K562 (cell line): Measurements from ENCODE around the gene C15orf62. TPM values are rescaled to one million over a fixed set of nuclear protein-coding genes. Genes with fewer than 3 reads are reported as not detected.

Experiments
- BRD9 ChIP-seq: fragments of 450-650 bp; IDR thresholded peaks from 2 replicates; pipeline ENCODE4 v1.6.1; 2018; ENCODE audit warnings: low read depth; ENCODE audit not compliant: partially characterized antibody
- CAMTA2 ChIP-seq: fragments of 250-450 bp; sonication (Bioruptor Pico); conservative IDR thresholded peaks from 2 replicates; pipeline ENCODE4 v1.5.1; 2022
- CCNT2 ChIP-seq: IDR thresholded peaks from 2 replicates; pipeline ENCODE4 v1.6.1; 2011; ENCODE audit warnings: borderline replicate concordance, low read depth, mild to moderate bottlenecking, moderate library complexity, mixed read lengths, low read length; ENCODE audit not compliant: insufficient read length; ENCODE audit errors: extremely low read depth
- ESRRA ChIP-seq: fragments of 450-650 bp; IDR thresholded peaks from 2 replicates; pipeline ENCODE4 v1.6.1; 2014; ENCODE audit warnings: low read depth, mild to moderate bottlenecking, moderate library complexity, borderline replicate concordance
- FOXM1 ChIP-seq, 2 experiments: fragments of 450-650 bp in 1 of 2; sonication (generic) in 1 of 2; formaldehyde crosslinking in 1 of 2; IDR thresholded peaks; 2 replicates each; pipeline versions ENCODE4 v1.6.1 to v1.9.0; 2017 to 2022; ENCODE audit warnings: low read depth in 2 of 2, mild to moderate bottlenecking in 2 of 2, missing genetic modification reagents in 1 of 2, moderate library complexity in 1 of 2
- MTA1 ChIP-seq: fragments of 450-650 bp; IDR thresholded peaks from 2 replicates; pipeline ENCODE4 v1.6.1; 2017; ENCODE audit warnings: borderline replicate concordance
- NFYB ChIP-seq: IDR thresholded peaks from 2 replicates; pipeline ENCODE4 v1.6.1; 2011; ENCODE audit warnings: mild to moderate bottlenecking, moderate library complexity; ENCODE audit not compliant: insufficient read length; ENCODE audit errors: extremely low read depth
- PHF20 ChIP-seq: fragments of 450-650 bp; IDR thresholded peaks from 2 replicates; pipeline ENCODE4 v1.6.1; 2018; ENCODE audit not compliant: partially characterized antibody
- RFX7 ChIP-seq: fragments of 250-450 bp; sonication (Bioruptor Pico); IDR thresholded peaks from 2 replicates; pipeline ENCODE4 v1.5.1; 2021; ENCODE audit warnings: mild to moderate bottlenecking
- SAP30 ChIP-seq: fragments of 200-600 bp; sonication (generic); IDR thresholded peaks from 2 replicates; pipeline ENCODE4 v1.6.1; 2012; ENCODE audit warnings: borderline replicate concordance, low read depth, mild to moderate bottlenecking, moderate library complexity, low read length, control low read depth, inconsistent platforms; ENCODE audit not compliant: insufficient read depth, poor library complexity, severe bottlenecking
- TCF15 ChIP-seq: fragments of 250-450 bp; sonication (Bioruptor Pico); IDR thresholded peaks from 2 replicates; pipeline ENCODE4 v1.8.0; 2022; ENCODE audit warnings: moderate library complexity, mild to moderate bottlenecking, inconsistent platforms
- ZBTB5 ChIP-seq: fragments of 450-650 bp; IDR thresholded peaks from 2 replicates; pipeline ENCODE4 v1.6.1; 2017; ENCODE audit warnings: antibody characterized with exemption
- ZNF408 ChIP-seq: fragments of 250-450 bp; sonication (Bioruptor Pico); IDR thresholded peaks from 2 replicates; pipeline ENCODE4 v1.4.0; 2020; ENCODE audit warnings: low read depth, mild to moderate bottlenecking, moderate library complexity
- polyA plus RNA-seq, 8 experiments: library from polyadenylated mRNA; depleted of rRNA in 4 of 8; stranded (reverse) in 5 of 8; unstranded in 3 of 8; fragments of >200 nt; fragmentation: Nextera tagmentation in 2 of 8; fragmentation: Illumina TruSeq in 1 of 8; extraction: Ambion mirVana in 2 of 8; extraction: Trizol in 1 of 8; gene quantifications; 2 replicates each; pipeline versions ENCODE4 v1.2.1 to v1.2.3, GENCODE V29; 2011 to 2014; ENCODE audit warnings: inconsistent platforms in 1 of 8, missing spikeins in 1 of 8
- total RNA-seq, 7 experiments: library from RNA; depleted of rRNA in 6 of 7; stranded (reverse); fragments of >200 nt in 6 of 7; fragmentation: Illumina TruSeq in 2 of 7; extraction: Trizol in 2 of 7; gene quantifications; 2 replicates each; pipeline versions ENCODE4 v1.2.1 to v1.2.3, GENCODE V29; 2011 to 2021; ENCODE audit warnings: low replicate concordance in 1 of 7
- TF ChIP-seq, protein P1 (sequence below): fragments of 250-450 bp; sonication (Bioruptor Pico); IDR thresholded peaks from 2 replicates; pipeline ENCODE4 v1.9.0; 2021; ENCODE audit warnings: mild to moderate bottlenecking
- TF ChIP-seq, protein P2 (sequence below): sonication (generic); formaldehyde crosslinking; IDR thresholded peaks from 2 replicates; pipeline ENCODE4 v1.8.0; 2022; ENCODE audit warnings: mild to moderate bottlenecking, missing genetic modification reagents
- TF ChIP-seq, protein P3 (sequence below), 2 experiments: IDR thresholded peaks; 2 replicates each; pipeline ENCODE4 v1.6.1; 2011; ENCODE audit warnings: borderline replicate concordance in 1 of 2, control low read depth in 1 of 2, low read depth in 1 of 2, low read length in 1 of 2, mild to moderate bottlenecking in 1 of 2, mixed read lengths in 1 of 2, moderate library complexity in 1 of 2; ENCODE audit not compliant: insufficient read depth in 1 of 2, insufficient read length in 1 of 2, poor library complexity in 1 of 2, severe bottlenecking in 1 of 2; ENCODE audit errors: extremely low read depth in 1 of 2

C15orf62 gene
- total and polyA plus RNA-seq, 9 of the 15 experiments (the other 6 are each of a cell fraction or from before 2014, with no cell fraction given), result 0.01 to 0.76 (median 0.30) TPM; not detected in 1

GRCh38 chr15:40763801-40764628 lies 5.8 kb upstream of the C15orf62 start, which contains the start of gene GCHFR (continued):
- TF ChIP-seq BRD9, result no peak
- peak; percentile 73; the same call in 1 of the 2 replicates for TF ChIP-seq ESRRA
- TF ChIP-seq PHF20, result peak; percentile 75
- TF ChIP-seq TCF15 (CRISPR knock-in tag), result no peak
- TF ChIP-seq ZNF408 (CRISPR knock-in tag), result no peak
- no peak for TF ChIP-seq ZBTB5
- TF ChIP-seq CCNT2, result peak; percentile 83
- TF ChIP-seq CAMTA2 (CRISPR knock-in tag), result no peak
- TF ChIP-seq, protein P1, sequence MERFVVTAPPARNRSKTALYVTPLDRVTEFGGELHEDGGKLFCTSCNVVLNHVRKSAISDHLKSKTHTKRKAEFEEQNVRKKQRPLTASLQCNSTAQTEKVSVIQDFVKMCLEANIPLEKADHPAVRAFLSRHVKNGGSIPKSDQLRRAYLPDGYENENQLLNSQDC (CRISPR knock-in tag), result no peak
- no peak for TF ChIP-seq RFX7
- no peak for TF ChIP-seq MTA1
- TF ChIP-seq, protein P2, sequence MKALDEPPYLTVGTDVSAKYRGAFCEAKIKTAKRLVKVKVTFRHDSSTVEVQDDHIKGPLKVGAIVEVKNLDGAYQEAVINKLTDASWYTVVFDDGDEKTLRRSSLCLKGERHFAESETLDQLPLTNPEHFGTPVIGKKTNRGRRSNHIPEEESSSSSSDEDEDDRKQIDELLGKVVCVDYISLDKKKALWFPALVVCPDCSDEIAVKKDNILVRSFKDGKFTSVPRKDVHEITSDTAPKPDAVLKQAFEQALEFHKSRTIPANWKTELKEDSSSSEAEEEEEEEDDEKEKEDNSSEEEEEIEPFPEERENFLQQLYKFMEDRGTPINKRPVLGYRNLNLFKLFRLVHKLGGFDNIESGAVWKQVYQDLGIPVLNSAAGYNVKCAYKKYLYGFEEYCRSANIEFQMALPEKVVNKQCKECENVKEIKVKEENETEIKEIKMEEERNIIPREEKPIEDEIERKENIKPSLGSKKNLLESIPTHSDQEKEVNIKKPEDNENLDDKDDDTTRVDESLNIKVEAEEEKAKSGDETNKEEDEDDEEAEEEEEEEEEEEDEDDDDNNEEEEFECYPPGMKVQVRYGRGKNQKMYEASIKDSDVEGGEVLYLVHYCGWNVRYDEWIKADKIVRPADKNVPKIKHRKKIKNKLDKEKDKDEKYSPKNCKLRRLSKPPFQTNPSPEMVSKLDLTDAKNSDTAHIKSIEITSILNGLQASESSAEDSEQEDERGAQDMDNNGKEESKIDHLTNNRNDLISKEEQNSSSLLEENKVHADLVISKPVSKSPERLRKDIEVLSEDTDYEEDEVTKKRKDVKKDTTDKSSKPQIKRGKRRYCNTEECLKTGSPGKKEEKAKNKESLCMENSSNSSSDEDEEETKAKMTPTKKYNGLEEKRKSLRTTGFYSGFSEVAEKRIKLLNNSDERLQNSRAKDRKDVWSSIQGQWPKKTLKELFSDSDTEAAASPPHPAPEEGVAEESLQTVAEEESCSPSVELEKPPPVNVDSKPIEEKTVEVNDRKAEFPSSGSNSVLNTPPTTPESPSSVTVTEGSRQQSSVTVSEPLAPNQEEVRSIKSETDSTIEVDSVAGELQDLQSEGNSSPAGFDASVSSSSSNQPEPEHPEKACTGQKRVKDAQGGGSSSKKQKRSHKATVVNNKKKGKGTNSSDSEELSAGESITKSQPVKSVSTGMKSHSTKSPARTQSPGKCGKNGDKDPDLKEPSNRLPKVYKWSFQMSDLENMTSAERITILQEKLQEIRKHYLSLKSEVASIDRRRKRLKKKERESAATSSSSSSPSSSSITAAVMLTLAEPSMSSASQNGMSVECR, result peak; percentile 87
- TF ChIP-seq, protein P3, sequence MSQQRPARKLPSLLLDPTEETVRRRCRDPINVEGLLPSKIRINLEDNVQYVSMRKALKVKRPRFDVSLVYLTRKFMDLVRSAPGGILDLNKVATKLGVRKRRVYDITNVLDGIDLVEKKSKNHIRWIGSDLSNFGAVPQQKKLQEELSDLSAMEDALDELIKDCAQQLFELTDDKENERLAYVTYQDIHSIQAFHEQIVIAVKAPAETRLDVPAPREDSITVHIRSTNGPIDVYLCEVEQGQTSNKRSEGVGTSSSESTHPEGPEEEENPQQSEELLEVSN (IDR thresholded peaks at IDR 0.05; ENCODE audit: borderline replicate concordance in 1 of 2, extremely low read depth in 1 of 2, insufficient read depth in 1 of 2, insufficient read length in 1 of 2, low read depth in 1 of 2, low read length in 1 of 2, poor library complexity in 1 of 2, severe bottlenecking in 1 of 2), result peak; percentile 94 to 95
- no peak for TF ChIP-seq FOXM1 (IDR thresholded peaks at IDR 0.05; ENCODE audit: low read depth)
- peak; percentile 63; the same call in 1 of the 2 replicates for TF ChIP-seq FOXM1 (CRISPR knock-in tag; IDR thresholded peaks at IDR 0.05; ENCODE audit: low read depth)
- TF ChIP-seq SAP30, result peak; percentile 67
- peak; percentile 78 for TF ChIP-seq NFYB
